Left lung (tissue), 10 donors: ENCODE data around the gene LEFTY2. TPM values are rescaled to one million over a fixed set of nuclear protein-coding genes. Genes with fewer than 3 reads are reported as not detected.

ENCODE experiments used
- ATAC-seq: fragments of 200-7000 bp; cut with Tn5 transposase; one replicate; pipeline ENCODE4 v1.9.1; 2020; ENCODE audit warnings: moderate library complexity
- DNase-seq, 4 donors: peaks; one replicate each; pipeline ENCODE4 v3.0.0-alpha.2; 2013 to 2020
- H3K27ac ChIP-seq, 2 donors: fragments of 200-600 bp; sonication (generic) in 1 of 2; one replicate each; pipeline versions ENCODE4 v1.5.0 to v1.8.0; 2020 to 2021
- H3K27me3 ChIP-seq, 2 donors: fragments of 200-600 bp; sonication (generic) in 1 of 2; one replicate each; pipeline versions ENCODE4 v1.5.0 to v1.8.0; 2020 to 2021
- H3K36me3 ChIP-seq, 2 donors: fragments of 200-600 bp; sonication (generic) in 1 of 2; one replicate each; pipeline versions ENCODE4 v1.5.0 to v1.8.0; 2020 to 2021
- H3K4me1 ChIP-seq, 2 donors: fragments of 200-600 bp; one replicate each; pipeline ENCODE4 v1.8.0; 2021
- H3K4me3 ChIP-seq, 2 donors: fragments of 200-600 bp; sonication (generic) in 1 of 2; one replicate each; pipeline versions ENCODE4 v1.5.0 to v1.8.0; 2020 to 2021; ENCODE audit warnings: mild to moderate bottlenecking in 1 of 2
- H3K9me3 ChIP-seq, 2 donors: fragments of 200-600 bp; sonication (generic) in 1 of 2; one replicate each; pipeline versions ENCODE4 v1.5.0 to v1.8.0; 2020 to 2021
- intact Hi-C, 2 donors: fragments of 100-400 bp; cut with DNase I; formaldehyde crosslinking; loops; one replicate each; pipeline versions ENCODE4 v1.11.2 to v1.14.2; 2022
- polyA plus RNA-seq, 6 donors: library from polyadenylated mRNA; unstranded; fragments of 120-200 nt; gene quantifications; one replicate each; pipeline ENCODE4 v1.2.1, GENCODE V29; 2013; ENCODE audit not compliant: insufficient read length in 6 of 6
- total RNA-seq, 2 donors: library from RNA; stranded (reverse); fragmentation: NEBNext Ultra II Directional; extraction: Animal tissue kit (Norgen Biotek cat#: 25700); gene quantifications; one replicate each; pipeline ENCODE4 v1.2.1, GENCODE V29; 2021
- TF ChIP-seq, protein P1 (sequence below), 2 donors: fragments of 200-600 bp; sonication (generic) in 1 of 2; IDR thresholded peaks; one replicate each; pipeline versions ENCODE4 v1.5.0 to v1.8.0; 2021; ENCODE audit warnings: antibody characterized with exemption in 2 of 2
- donor health status: DM: no; HTN: yes; CAD: no.
- donor health status: DM: no; HTN: no; CAD: no.

LEFTY2 gene
- total and polyA plus RNA-seq, 8 donors, result 0.17 to 2.4 (median 1.3) TPM; not detected in 1

DNA sequence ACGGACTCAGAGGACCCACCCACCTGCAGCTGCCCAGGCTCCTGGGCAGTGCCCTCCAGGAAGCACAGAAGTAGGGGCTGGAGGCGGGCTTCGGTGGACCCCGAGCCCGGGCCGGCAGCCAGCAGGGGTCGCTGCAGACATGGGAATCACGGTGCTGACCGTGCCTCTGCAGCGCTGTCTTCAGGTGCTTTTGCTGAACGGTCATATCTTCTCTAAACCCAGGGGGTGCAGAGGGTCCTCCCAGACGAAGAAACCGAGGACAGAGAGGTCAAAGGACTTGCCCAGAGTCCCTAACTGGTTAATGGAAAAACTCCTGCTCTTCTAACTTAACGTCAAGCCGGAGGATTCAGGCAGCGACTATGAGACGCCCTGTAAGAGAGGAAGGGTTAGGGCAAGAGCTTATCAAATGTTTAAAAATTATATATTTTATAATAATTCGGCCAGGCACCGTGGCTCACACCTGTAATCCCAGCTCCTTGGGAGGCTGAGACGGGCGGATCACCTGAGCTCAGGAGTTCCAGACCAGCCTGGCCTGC is 21.5 kb upstream of the LEFTY2 start:
- ATAC-seq, result peak; percentile 74
- intact Hi-C loops, result no loop called here
- DNase-seq, result peak in 3 of 4 donors; percentile 12 to 86 (median 29)
- H3K27ac ChIP-seq, result no peak overlapping the region
- no peaks in the 10 kb centered on the region for H3K36me3 ChIP-seq
- H3K27me3 ChIP-seq, result no peaks in the 10 kb centered on the region
- no peaks in the 10 kb centered on the region for H3K9me3 ChIP-seq
- TF ChIP-seq, protein P1, sequence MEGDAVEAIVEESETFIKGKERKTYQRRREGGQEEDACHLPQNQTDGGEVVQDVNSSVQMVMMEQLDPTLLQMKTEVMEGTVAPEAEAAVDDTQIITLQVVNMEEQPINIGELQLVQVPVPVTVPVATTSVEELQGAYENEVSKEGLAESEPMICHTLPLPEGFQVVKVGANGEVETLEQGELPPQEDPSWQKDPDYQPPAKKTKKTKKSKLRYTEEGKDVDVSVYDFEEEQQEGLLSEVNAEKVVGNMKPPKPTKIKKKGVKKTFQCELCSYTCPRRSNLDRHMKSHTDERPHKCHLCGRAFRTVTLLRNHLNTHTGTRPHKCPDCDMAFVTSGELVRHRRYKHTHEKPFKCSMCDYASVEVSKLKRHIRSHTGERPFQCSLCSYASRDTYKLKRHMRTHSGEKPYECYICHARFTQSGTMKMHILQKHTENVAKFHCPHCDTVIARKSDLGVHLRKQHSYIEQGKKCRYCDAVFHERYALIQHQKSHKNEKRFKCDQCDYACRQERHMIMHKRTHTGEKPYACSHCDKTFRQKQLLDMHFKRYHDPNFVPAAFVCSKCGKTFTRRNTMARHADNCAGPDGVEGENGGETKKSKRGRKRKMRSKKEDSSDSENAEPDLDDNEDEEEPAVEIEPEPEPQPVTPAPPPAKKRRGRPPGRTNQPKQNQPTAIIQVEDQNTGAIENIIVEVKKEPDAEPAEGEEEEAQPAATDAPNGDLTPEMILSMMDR (IDR thresholded peaks at IDR 0.05), result peak; percentile 40 to 60
- H3K4me1 ChIP-seq, result no peaks in the 10 kb centered on the region
- no peak overlapping the region for H3K4me3 ChIP-seq

DNA sequence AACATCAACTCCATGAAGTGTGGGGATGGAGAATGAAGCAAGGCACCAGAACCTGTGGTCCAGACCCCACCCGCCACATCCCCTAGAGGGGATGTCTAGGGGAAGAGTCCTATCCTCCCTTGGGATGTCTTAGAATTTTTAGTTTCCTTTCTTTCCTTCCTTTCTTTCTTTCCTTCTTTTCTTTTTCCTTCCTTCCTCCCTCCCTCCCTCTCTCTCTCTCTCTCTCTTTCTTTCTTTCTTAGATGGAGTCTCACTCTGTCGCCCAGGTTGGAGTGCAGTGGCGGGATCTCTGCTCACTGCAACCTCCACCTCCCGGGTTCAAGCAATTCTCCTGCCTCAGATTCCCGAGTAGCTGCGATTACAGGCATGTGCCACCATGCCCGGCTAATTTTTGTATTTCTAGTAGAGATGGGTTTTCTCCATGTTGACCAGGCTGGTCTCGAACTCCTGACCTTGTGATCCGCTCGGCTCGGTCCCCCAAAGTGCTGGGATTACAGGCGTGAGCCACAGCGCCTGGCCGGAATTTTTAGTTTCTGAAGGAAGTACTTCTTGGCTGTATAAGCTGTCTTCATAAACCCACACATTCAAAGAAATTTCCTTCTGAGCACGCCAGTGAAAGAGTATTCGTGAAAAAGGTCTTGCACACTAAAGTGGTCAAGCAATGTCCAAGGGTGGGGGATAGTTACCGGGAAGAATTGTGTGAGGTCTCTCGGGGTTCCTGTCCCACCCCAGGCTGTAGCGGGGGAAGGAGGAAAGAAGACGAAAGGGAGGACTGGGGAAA is 20.8 kb upstream of the LEFTY2 start:
- no peaks in the 10 kb centered on the region for H3K36me3 ChIP-seq
- no peaks in the 10 kb centered on the region for H3K27me3 ChIP-seq
- no peak overlapping the region for H3K4me3 ChIP-seq
- no peaks in the 10 kb centered on the region for H3K4me1 ChIP-seq
- TF ChIP-seq, protein P1 (IDR thresholded peaks at IDR 0.05), result no peak
- no peak overlapping the region for H3K27ac ChIP-seq
- ATAC-seq (no peak), DNase-seq (no peak)
- no peaks in the 10 kb centered on the region for H3K9me3 ChIP-seq
- intact Hi-C loops, result no loop called here

DNA sequence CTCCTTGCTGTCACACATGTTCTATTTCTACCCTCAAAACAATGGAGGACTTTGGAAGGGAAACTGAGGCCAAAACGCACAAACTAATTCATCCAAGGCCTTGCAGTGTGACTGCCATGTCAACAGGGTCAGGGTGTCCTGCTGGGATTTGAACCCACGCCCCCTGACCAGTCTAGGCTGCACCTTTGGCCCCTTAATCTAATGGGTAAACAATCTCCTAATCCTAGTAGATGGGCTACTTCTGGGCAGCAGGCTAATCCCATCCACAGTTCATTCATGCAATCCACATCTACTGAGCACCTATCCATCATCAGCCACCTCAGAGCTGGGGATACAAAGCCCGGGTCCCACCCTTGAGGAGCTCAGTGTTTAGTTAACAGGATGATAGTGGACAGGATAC is 17.0 kb upstream of the LEFTY2 start:
- no peaks in the 10 kb centered on the region for H3K27me3 ChIP-seq
- H3K4me1 ChIP-seq, result no peaks in the 10 kb centered on the region
- H3K4me3 ChIP-seq, result no peak overlapping the region
- intact Hi-C loops, result no loop called here
- no peaks in the 10 kb centered on the region for H3K9me3 ChIP-seq
- no peak overlapping the region for H3K27ac ChIP-seq
- no peak for ATAC-seq
- TF ChIP-seq, protein P1 (IDR thresholded peaks at IDR 0.05), result no peak
- no peaks in the 10 kb centered on the region for H3K36me3 ChIP-seq
- DNase-seq, result no peak

DNA sequence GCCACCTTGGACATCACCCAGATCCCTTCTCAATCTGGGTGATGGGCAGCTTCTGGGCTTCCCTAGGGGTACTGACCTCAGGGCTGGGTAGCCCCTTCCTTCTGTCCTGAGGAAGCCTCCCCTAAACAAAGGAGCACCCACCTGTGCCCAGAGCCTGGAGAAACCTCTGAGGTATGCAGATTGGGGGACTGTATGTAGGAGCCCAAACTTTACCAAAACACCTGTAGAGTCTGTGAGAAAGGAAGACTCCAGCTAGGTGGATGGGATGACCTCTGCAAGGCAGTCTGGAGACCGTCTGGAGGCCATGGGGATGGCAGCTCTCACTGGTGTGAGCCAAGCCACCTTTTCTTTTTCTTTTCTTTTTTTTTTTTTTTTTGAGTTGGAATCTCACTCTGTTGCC is 13.7 kb upstream of the LEFTY2 start:
- TF ChIP-seq, protein P1 (IDR thresholded peaks at IDR 0.05), result no peak
- Histone ChIP-seq H3K27me3 (peaks cover 0 to 4% of the 10 kb centered on the region in 2 donors), H3K27ac (no peak overlapping the region), H3K4me1 (peaks cover 0 to 5% of the 10 kb centered on the region in 2 donors), H3K9me3 (no peaks in the 10 kb centered on the region), H3K36me3 (no peaks in the 10 kb centered on the region), H3K4me3 (no peak overlapping the region)
- ATAC-seq (no peak), DNase-seq (no peak)
- intact Hi-C loops, result no loop called here

DNA sequence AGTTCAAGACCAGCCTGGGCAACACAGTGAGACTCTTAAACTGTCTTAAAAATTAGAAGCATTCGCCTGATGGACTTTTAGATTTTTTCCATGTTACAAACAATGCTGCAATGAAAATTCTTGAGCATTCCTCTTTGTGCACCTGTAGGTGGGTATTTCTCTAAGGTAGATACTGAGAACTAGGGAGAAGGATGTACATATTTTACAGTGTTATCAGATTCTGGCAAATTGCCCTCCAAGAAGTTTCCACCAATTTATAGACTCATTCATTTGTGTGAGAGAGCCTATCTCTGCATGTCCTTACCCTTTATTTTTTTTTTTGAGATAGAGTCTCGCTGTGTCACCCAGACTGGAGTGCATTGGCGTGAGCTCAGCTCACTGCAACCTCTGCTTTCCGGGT is 12.3 kb upstream of the LEFTY2 start:
- ATAC-seq (no peak), DNase-seq (no peak)
- H3K36me3 ChIP-seq, result no peaks in the 10 kb centered on the region
- TF ChIP-seq, protein P1 (IDR thresholded peaks at IDR 0.05), result no peak
- H3K4me1 ChIP-seq, result peaks cover 0 to 5% of the 10 kb centered on the region in 2 donors
- H3K27me3 ChIP-seq, result peaks cover 0 to 4% of the 10 kb centered on the region in 2 donors
- H3K4me3 ChIP-seq, result no peak overlapping the region
- no peak overlapping the region for H3K27ac ChIP-seq
- intact Hi-C loops, result no loop called here
- H3K9me3 ChIP-seq, result no peaks in the 10 kb centered on the region
